HepG2 (cell line): Measurements from ENCODE around the gene IGFL2.

Experiments used
- ATF2 ChIP-seq: sonication (generic); formaldehyde crosslinking; IDR thresholded peaks from 2 replicates; pipeline ENCODE4 v1.4.0; 2020; ENCODE audit warnings: missing genetic modification reagents
- CTCF ChIP-seq: sonication (generic); formaldehyde crosslinking; IDR thresholded peaks from 2 replicates; pipeline ENCODE4 v1.5.0; 2020; ENCODE audit warnings: mild to moderate bottlenecking, missing genetic modification reagents, moderate library complexity
- FIP1L1 ChIP-seq: fragments of 200-400 bp; formaldehyde crosslinking; IDR thresholded peaks from 2 replicates; pipeline ENCODE4 v1.6.1; 2018; ENCODE audit warnings: low read depth, mild to moderate bottlenecking, low read length, moderate library complexity, borderline replicate concordance; ENCODE audit not compliant: insufficient read depth
- HDAC1 ChIP-seq: sonication (generic); formaldehyde crosslinking; IDR thresholded peaks from 2 replicates; pipeline ENCODE4 v1.5.1; 2020; ENCODE audit warnings: mild to moderate bottlenecking, missing genetic modification reagents
- POLR2AphosphoS5 ChIP-seq: IDR thresholded peaks from 2 replicates; pipeline ENCODE4 v1.6.1; 2012; ENCODE audit warnings: low read depth, low read length
- RNF2 ChIP-seq: fragments of 450-650 bp; conservative IDR thresholded peaks from 2 replicates; pipeline ENCODE4 v1.6.1; 2016; ENCODE audit warnings: low read depth
- SAP130 ChIP-seq: IDR thresholded peaks from 2 replicates; pipeline ENCODE4 v1.6.1; 2016; ENCODE audit warnings: low read depth
- THAP8 ChIP-seq: sonication (generic); formaldehyde crosslinking; IDR thresholded peaks from 2 replicates; pipeline ENCODE4 v1.5.1; 2020; ENCODE audit warnings: missing genetic modification reagents, mild to moderate bottlenecking, borderline replicate concordance
- ZFX ChIP-seq: sonication (generic); formaldehyde crosslinking; IDR thresholded peaks from 2 replicates; pipeline ENCODE4 v1.4.0; 2020; ENCODE audit warnings: mild to moderate bottlenecking, low read depth, missing genetic modification reagents, moderate library complexity
- ZNF350 ChIP-seq: sonication (generic); formaldehyde crosslinking; IDR thresholded peaks from 2 replicates; pipeline ENCODE4 v1.4.0; 2020; ENCODE audit warnings: mild to moderate bottlenecking, low read depth, missing genetic modification reagents, borderline replicate concordance
- ZNF407 ChIP-seq: sonication (generic); formaldehyde crosslinking; IDR thresholded peaks from one replicate; pipeline ENCODE4 v1.5.1; 2020; ENCODE audit warnings: mild to moderate bottlenecking, missing genetic modification reagents; ENCODE audit errors: not compliant biosample characterization
- ZNF441 ChIP-seq: sonication (generic); formaldehyde crosslinking; IDR thresholded peaks from 2 replicates; pipeline ENCODE4 v1.7.0; 2021; ENCODE audit warnings: missing genetic modification reagents, borderline replicate concordance
- ZNF572 ChIP-seq: sonication (generic); formaldehyde crosslinking; IDR thresholded peaks from 2 replicates; pipeline ENCODE4 v1.5.1; 2020; ENCODE audit warnings: mild to moderate bottlenecking, missing genetic modification reagents
- TF ChIP-seq, protein P1 (sequence below): sonication (generic); formaldehyde crosslinking; IDR thresholded peaks from 2 replicates; pipeline ENCODE4 v1.4.0; 2020; ENCODE audit warnings: mild to moderate bottlenecking, low read depth, missing genetic modification reagents

DNA sequence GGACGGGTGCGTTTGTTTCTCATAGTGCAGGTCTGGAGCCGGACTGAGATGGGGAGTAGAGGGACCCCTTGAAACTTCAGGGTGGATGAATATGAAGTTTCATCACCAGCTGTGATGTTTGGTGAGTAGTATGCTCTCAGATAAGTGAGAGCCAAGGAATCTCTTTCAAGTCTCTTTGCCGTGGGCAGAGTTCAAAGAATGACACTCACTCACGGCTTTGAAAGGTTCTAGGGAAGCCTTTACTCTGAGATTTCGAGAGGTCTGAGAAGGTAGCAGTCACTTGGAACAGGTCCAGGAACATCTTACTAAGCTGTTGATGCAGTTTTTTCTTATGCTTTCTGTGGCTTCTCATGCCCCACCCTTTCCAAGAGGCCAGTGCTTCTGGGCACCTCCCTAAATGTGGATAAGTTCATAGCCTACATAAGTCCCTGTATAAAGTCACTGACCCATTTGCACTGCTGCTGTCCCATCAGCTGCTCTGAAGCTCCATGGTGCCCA, at the start of gene IGFL2:
- TF ChIP-seq HDAC1 (CRISPR knock-in tag) (no peak), POLR2AphosphoS5 (no peak), ZNF350 (CRISPR knock-in tag) (no peak), ZNF572 (CRISPR knock-in tag) (no peak), RNF2 (no peak), SAP130 (CRISPR knock-in tag) (no peak), ZFX (CRISPR knock-in tag) (no peak), THAP8 (CRISPR knock-in tag) (no peak), ZNF441 (no peak), ATF2 (CRISPR knock-in tag) (no peak), ZNF407 (CRISPR knock-in tag) (no peak), CTCF (CRISPR knock-in tag) (no peak), FIP1L1 (no peak)
- TF ChIP-seq, protein P1, sequence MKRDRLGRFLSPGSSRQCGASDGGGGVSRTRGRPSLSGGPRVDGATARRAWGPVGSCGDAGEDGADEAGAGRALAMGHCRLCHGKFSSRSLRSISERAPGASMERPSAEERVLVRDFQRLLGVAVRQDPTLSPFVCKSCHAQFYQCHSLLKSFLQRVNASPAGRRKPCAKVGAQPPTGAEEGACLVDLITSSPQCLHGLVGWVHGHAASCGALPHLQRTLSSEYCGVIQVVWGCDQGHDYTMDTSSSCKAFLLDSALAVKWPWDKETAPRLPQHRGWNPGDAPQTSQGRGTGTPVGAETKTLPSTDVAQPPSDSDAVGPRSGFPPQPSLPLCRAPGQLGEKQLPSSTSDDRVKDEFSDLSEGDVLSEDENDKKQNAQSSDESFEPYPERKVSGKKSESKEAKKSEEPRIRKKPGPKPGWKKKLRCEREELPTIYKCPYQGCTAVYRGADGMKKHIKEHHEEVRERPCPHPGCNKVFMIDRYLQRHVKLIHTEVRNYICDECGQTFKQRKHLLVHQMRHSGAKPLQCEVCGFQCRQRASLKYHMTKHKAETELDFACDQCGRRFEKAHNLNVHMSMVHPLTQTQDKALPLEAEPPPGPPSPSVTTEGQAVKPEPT = no peak
